HCT116 (cell line): ENCODE data around the gene VSIG10. TPM values are rescaled to one million over a fixed set of nuclear protein-coding genes. Genes with fewer than 3 reads are reported as not detected.

ENCODE experiments used
- ATAC-seq: fragments of 200-7000 bp; cut with Tn5 transposase; 2 replicates; pipeline ENCODE4 v1.9.1; 2020; ENCODE audit warnings: mild to moderate bottlenecking, moderate library complexity
- BruUV-seq: library from RNA; stranded (reverse); fragments of 400-500 nt; replicated peaks from 2 replicates; lab custom pipeline; 2021; lab: Mats Ljungman, UMichigan
- CTCF ChIA-PET: fragments of 300-600 bp; sonication (Branson Sonifier 250); formaldehyde crosslinking; loops from one replicate; lab custom pipeline; 2021; ENCODE audit warnings: antibody characterized with exemption; lab: Charles Lee
- POLR2A ChIA-PET: fragments of 300-600, 350-600 bp; sonication (Branson Sonifier 250); formaldehyde crosslinking; loops from one replicate; lab custom pipeline; 2021; ENCODE audit warnings: antibody characterized with exemption; lab: Charles Lee
- RAD21 ChIA-PET, 2 experiments: fragments of 300-600 bp; sonication (Branson Sonifier 250); formaldehyde crosslinking; loops; one replicate each; lab custom pipeline; 2023; ENCODE audit warnings: low total read pairs in 2 of 2; ENCODE audit not compliant: uncharacterized antibody in 2 of 2, unreplicated experiment in 2 of 2, low non-redundant PET in 1 of 2; lab: Charles Lee
- DNase-seq: peaks from one replicate; pipeline ENCODE4 v3.0.0-alpha.2; 2010; ENCODE audit warnings: low read depth, low spot score
- H2AFZ ChIP-seq: fragments of 200-600 bp; shearing (Covaris generic), sonication (generic); 2 replicates; pipeline ENCODE4 v1.6.1; 2017; ENCODE audit warnings: low read depth, mixed run types, mixed read lengths, antibody characterized with exemption, low read length; ENCODE audit not compliant: poor library complexity, severe bottlenecking
- H3K27ac ChIP-seq: 2 replicates; pipeline ENCODE4 v1.5.1; 2012; ENCODE audit warnings: low read depth, low read length
- H3K27me3 ChIP-seq: fragments of 200-600 bp; sonication (generic); 2 replicates; pipeline ENCODE4 v1.6.1; 2016; ENCODE audit warnings: mixed run types, low read length, mixed read lengths; ENCODE audit not compliant: insufficient read depth
- H3K36me3 ChIP-seq, 2 experiments: fragments of 200-500 bp in 1 of 2; fragments of 200-600 bp in 1 of 2; sonication (Bioruptor generic) in 1 of 2; sonication (generic) in 1 of 2; 2 replicates each; pipeline versions ENCODE4 v1.5.1 to v1.6.1; 2014 to 2016; ENCODE audit warnings: low read length in 2 of 2, inconsistent platforms in 1 of 2, mixed read lengths in 1 of 2, mixed run types in 1 of 2; ENCODE audit not compliant: insufficient read depth in 2 of 2, control insufficient read depth in 1 of 2
- H3K4me1 ChIP-seq, 2 experiments: fragments of 200-600 bp in 1 of 2; sonication (generic) in 1 of 2; 2 replicates each; pipeline versions ENCODE4 v1.5.1 to v1.6.1; 2012 to 2017; ENCODE audit warnings: low read length in 2 of 2, inconsistent platforms in 1 of 2, mild to moderate bottlenecking in 1 of 2, mixed read lengths in 1 of 2, mixed run types in 1 of 2, moderate library complexity in 1 of 2; ENCODE audit not compliant: insufficient read depth in 2 of 2, control insufficient read depth in 1 of 2
- H3K4me2 ChIP-seq: fragments of 200-600 bp; sonication (generic); 2 replicates; pipeline ENCODE4 v1.6.1; 2017; ENCODE audit warnings: mixed run types, low read length, mixed read lengths
- H3K4me3 ChIP-seq, 2 experiments: fragments of 200-600 bp in 1 of 2; sonication (generic) in 1 of 2; replicated peaks in 1 of 2; 2 replicates each; pipeline ENCODE4 v1.5.1; 2011 to 2016; ENCODE audit warnings: low read length in 2 of 2, control low read depth in 1 of 2, low read depth in 1 of 2, mild to moderate bottlenecking in 1 of 2, mixed read lengths in 1 of 2, mixed run types in 1 of 2
- H3K79me2 ChIP-seq: fragments of 200-600 bp; sonication (generic); 2 replicates; pipeline ENCODE4 v1.6.1; 2017; ENCODE audit warnings: mild to moderate bottlenecking, mixed run types, low read length, moderate library complexity, mixed read lengths; ENCODE audit not compliant: insufficient read depth
- H3K9ac ChIP-seq: fragments of 200-600 bp; sonication (generic); 2 replicates; pipeline ENCODE4 v1.6.1; 2016; ENCODE audit warnings: low read length, mixed read lengths
- H3K9me2 ChIP-seq: fragments of 200-600 bp; sonication (generic), shearing (Covaris generic); 2 replicates; pipeline ENCODE4 v1.6.1; 2017; ENCODE audit warnings: mixed run types, mild to moderate bottlenecking, moderate library complexity; ENCODE audit not compliant: insufficient read depth
- H3K9me3 ChIP-seq, 2 experiments: fragments of 200-500 bp in 1 of 2; fragments of 200-600 bp in 1 of 2; sonication (Bioruptor generic) in 1 of 2; sonication (generic) in 1 of 2; 2 replicates each; pipeline ENCODE4 v1.6.1; 2014 to 2017; ENCODE audit warnings: low read length in 2 of 2, mixed read lengths in 2 of 2, inconsistent platforms in 1 of 2, low read depth in 1 of 2, mild to moderate bottlenecking in 1 of 2, mixed run types in 1 of 2, moderate library complexity in 1 of 2; ENCODE audit not compliant: control insufficient read depth in 1 of 2, insufficient read depth in 1 of 2
- H4K20me1 ChIP-seq: fragments of 200-600 bp; sonication (generic), shearing (Covaris generic); 2 replicates; pipeline ENCODE4 v1.6.1; 2017; ENCODE audit warnings: mixed run types, mild to moderate bottlenecking, moderate library complexity; ENCODE audit not compliant: insufficient read depth
- CBX3 ChIP-seq: IDR thresholded peaks from 2 replicates; pipeline ENCODE4 v1.6.1; 2012; ENCODE audit warnings: low read depth
- CEBPB ChIP-seq: IDR thresholded peaks from 2 replicates; pipeline ENCODE4 v1.6.1; 2012; ENCODE audit warnings: low read depth
- EGR1 ChIP-seq: IDR thresholded peaks from 2 replicates; pipeline ENCODE4 v1.6.1; 2012; ENCODE audit warnings: low read depth
- FOSL1 ChIP-seq: IDR thresholded peaks from 2 replicates; pipeline ENCODE4 v1.6.1; 2012; ENCODE audit warnings: low read depth
- POLR2AphosphoS5 ChIP-seq: IDR thresholded peaks from 2 replicates; pipeline ENCODE4 v1.6.1; 2011; ENCODE audit warnings: mild to moderate bottlenecking, low read depth, low read length, moderate library complexity
- RAD21 ChIP-seq: IDR thresholded peaks from 2 replicates; pipeline ENCODE4 v1.6.1; 2012; ENCODE audit warnings: low read depth, mild to moderate bottlenecking
- SIN3A ChIP-seq: IDR thresholded peaks from 2 replicates; pipeline ENCODE4 v1.6.1; 2012; ENCODE audit warnings: low read depth
- SRF ChIP-seq: IDR thresholded peaks from 2 replicates; pipeline ENCODE4 v1.6.1; 2012; ENCODE audit warnings: low read depth
- ZFX ChIP-seq: fragments of 450-650 bp; IDR thresholded peaks from 2 replicates; pipeline ENCODE4 v1.6.1; 2017
- ZNF274 ChIP-seq: fragments of 200-500 bp; sonication (Bioruptor generic); IDR thresholded peaks from 2 replicates; pipeline ENCODE4 v1.6.1; 2014; ENCODE audit warnings: mild to moderate bottlenecking, low read depth, low read length, inconsistent platforms
- intact Hi-C: fragments of 100-400 bp; cut with micrococcal nuclease; formaldehyde crosslinking; loops from 2 replicates; pipeline ENCODE4 v1.10.0; 2022
- total RNA-seq: library from RNA; stranded (reverse); gene quantifications from one replicate; pipeline ENCODE4 v1.2.1, GENCODE V29; 2021; ENCODE audit not compliant: unreplicated experiment
- TF ChIP-seq, protein P1 (sequence below): IDR thresholded peaks from 2 replicates; pipeline ENCODE4 v1.6.1; 2012
- TF ChIP-seq, protein P2 (sequence below): IDR thresholded peaks from 2 replicates; pipeline ENCODE4 v1.6.1; 2011; ENCODE audit warnings: mild to moderate bottlenecking, low read length, moderate library complexity; ENCODE audit not compliant: insufficient replicate concordance; ENCODE audit errors: extremely low read depth

The VSIG10 gene
- total RNA-seq, 1 experiment from 2014 or later: 42.6 TPM

DNA sequence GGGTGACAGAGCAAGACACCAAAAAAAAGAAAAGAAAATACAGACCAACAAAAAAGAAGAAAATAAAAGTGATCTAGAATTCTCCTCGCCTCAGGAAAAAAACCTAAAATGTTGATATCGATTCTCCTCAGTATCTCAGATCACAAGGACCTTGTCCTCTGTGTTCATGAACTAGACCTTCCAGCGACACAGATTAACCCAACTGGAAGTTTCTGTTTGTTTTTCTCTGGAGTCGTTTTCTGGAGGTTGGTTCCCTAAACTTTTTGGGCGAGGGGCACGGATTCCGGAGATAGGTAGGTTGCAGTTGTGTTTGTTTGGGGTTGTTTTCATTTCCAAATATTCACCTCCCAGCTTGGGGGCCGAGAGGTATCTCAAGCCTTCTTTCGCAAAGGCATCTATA is 87.9 kb downstream of the VSIG10 start:
- Histone ChIP-seq H3K27me3 (no peaks in the 10 kb centered on the region), H3K9ac (peak overlapping the region; percentile 90), H4K20me1 (no peaks in the 10 kb centered on the region), H3K27ac (peak overlapping the region; percentile 39; the same call in 1 of the 2 replicates), H3K9me2 (no peaks in the 10 kb centered on the region), H3K36me3 (peaks cover 18 to 30% of the 10 kb centered on the region in 2 experiments; a peak in 3 of 4 replicates), H3K4me3 (peak overlapping the region; percentile 68 to 86), H2AFZ (peak overlapping the region; percentile 65), H3K79me2 (peaks cover 43% of the 10 kb centered on the region), H3K4me2 (peak overlapping the region; percentile 86), H3K4me1 (peaks cover 11 to 24% of the 10 kb centered on the region in 2 experiments; a peak in 3 of 4 replicates), H3K9me3 (no peaks in the 10 kb centered on the region)
- RAD21 ChIA-PET: no interaction called here
- CTCF ChIA-PET: interaction anchor here (1.4 kb wide), 1 partner anchor 18 kb away, joined by 4 read pairs; no protein-coding TSS in a partner anchor
- ATAC-seq: no peak
- no TSS peak for BruUV-seq
- POLR2A ChIA-PET: interaction anchor here (1.4 to 1.9 kb wide), 3 partner anchors 15 to 19 kb away, joined by 3 to 8 read pairs (median 4); no protein-coding TSS in a partner anchor
- no peak for DNase-seq
- TF ChIP-seq, protein P1, sequence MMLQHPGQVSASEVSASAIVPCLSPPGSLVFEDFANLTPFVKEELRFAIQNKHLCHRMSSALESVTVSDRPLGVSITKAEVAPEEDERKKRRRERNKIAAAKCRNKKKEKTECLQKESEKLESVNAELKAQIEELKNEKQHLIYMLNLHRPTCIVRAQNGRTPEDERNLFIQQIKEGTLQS: no peak
- TF ChIP-seq RAD21 (no peak), ZFX (no peak), FOSL1 (no peak), ZNF274 (no peak), CBX3 (no peak), POLR2AphosphoS5 (no peak), EGR1 (no peak), SIN3A (no peak), SRF (no peak), CEBPB (no peak)
- TF ChIP-seq, protein P2, sequence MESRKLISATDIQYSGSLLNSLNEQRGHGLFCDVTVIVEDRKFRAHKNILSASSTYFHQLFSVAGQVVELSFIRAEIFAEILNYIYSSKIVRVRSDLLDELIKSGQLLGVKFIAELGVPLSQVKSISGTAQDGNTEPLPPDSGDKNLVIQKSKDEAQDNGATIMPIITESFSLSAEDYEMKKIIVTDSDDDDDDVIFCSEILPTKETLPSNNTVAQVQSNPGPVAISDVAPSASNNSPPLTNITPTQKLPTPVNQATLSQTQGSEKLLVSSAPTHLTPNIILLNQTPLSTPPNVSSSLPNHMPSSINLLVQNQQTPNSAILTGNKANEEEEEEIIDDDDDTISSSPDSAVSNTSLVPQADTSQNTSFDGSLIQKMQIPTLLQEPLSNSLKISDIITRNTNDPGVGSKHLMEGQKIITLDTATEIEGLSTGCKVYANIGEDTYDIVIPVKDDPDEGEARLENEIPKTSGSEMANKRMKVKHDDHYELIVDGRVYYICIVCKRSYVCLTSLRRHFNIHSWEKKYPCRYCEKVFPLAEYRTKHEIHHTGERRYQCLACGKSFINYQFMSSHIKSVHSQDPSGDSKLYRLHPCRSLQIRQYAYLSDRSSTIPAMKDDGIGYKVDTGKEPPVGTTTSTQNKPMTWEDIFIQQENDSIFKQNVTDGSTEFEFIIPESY: no peak
- intact Hi-C loops: loop anchor here (2.0 kb wide), 1 partner anchor 29 kb away; no protein-coding TSS in a partner anchor
